Heart left ventricle (tissue), 13 donors: ENCODE results near the gene MFNG.

Experiments used
- CTCF ChIP-seq, 12 donors: fragments of 200-600 bp; sonication (generic) in 4 of 12; IDR thresholded peaks; one replicate each; pipeline versions ENCODE4 v1.5.0 to v1.8.0; 2018 to 2022; ENCODE audit warnings: antibody characterized with exemption in 12 of 12, mild to moderate bottlenecking in 5 of 12
- POLR2A ChIP-seq, 2 donors: fragments of 450-650 bp; IDR thresholded peaks; one replicate each; pipeline ENCODE4 v1.6.1; 2017; ENCODE audit warnings: antibody characterized with exemption in 2 of 2, mild to moderate bottlenecking in 2 of 2, moderate library complexity in 2 of 2
- donor health status: ischemic (EF 13 %, LVEDD 7.1; RV severe dilation, severe dysfunction).
- donor health status: DM: no; HTN: yes; CAD: no.
- donor health status: DM: no; HTN: no; CAD: no.
- donor health status: ischemic (EF 25% LVEDD 6.9; RV normal size, moderate dysfunction).
- donor health status: ischemic (EF 25% LVEDD 5.7; RV mildly dilated, moderate dysfunction).
- donor health status: ischemic (EF 35%, LVEDD 5.7; RV mildly dilated, moderate dysfunction).
- donor health status: nonischemic (EF 11% LVEDD 7.7; RV severe dilation, severe dysfunction).
- donor health status: DM: yes; HTN: yes; CAD: no.
- donor health status: PGD.
- donor health status: ischemic (EF 29% LVEDD 5.4; RV normal size, mild dysfunction).
- donor health status: nonischemic (EF 23%, LVEDD 6.1; RV moderate dilation, normal function).

GRCh38 chr22:37462983-37463382 is 23.2 kb downstream of the MFNG start:
- TF ChIP-seq CTCF (IDR thresholded peaks at IDR 0.05) = no peak
- no peak for TF ChIP-seq POLR2A (IDR thresholded peaks at IDR 0.05)
